ENCODE data around the gene ZFAND3.

GRCh38 chr6:37987018-37987417 lies 167.5 kb downstream of the ZFAND3 start:
- TF ChIP-seq CTCF (IDR thresholded peaks at IDR 0.05; ENCODE audit: poor library complexity), result no peak
- TF ChIP-seq EZH2 (IDR thresholded peaks at IDR 0.05; ENCODE audit: borderline replicate concordance), result no peak
- no peak for TF ChIP-seq EZH2phosphoT487 (IDR thresholded peaks at IDR 0.05; ENCODE audit: low read depth, severe bottlenecking, unreplicated experiment)

All from hepatocyte (in vitro differentiated cells).